DND-41 (cell line): ENCODE results near the gene SMIM14.
"Not testable (repeated sequence)": the region's sequence is repeated elsewhere in the genome, so short reads cannot be mapped to it uniquely, and the experiment has no call there.

Experiments
- EZH2 ChIP-seq: IDR thresholded peaks from 3 replicates; pipeline ENCODE4 v1.6.1; 2012; ENCODE audit warnings: borderline replicate concordance, low read depth, mild to moderate bottlenecking, moderate library complexity, low read length, inconsistent platforms; ENCODE audit not compliant: severe bottlenecking
- TF ChIP-seq, protein P1 (sequence below): IDR thresholded peaks from 2 replicates; pipeline ENCODE4 v1.5.1; 2012; ENCODE audit warnings: borderline replicate concordance, low read length, moderate library complexity, mild to moderate bottlenecking; ENCODE audit not compliant: poor library complexity, severe bottlenecking; ENCODE audit errors: extremely low read depth

DNA sequence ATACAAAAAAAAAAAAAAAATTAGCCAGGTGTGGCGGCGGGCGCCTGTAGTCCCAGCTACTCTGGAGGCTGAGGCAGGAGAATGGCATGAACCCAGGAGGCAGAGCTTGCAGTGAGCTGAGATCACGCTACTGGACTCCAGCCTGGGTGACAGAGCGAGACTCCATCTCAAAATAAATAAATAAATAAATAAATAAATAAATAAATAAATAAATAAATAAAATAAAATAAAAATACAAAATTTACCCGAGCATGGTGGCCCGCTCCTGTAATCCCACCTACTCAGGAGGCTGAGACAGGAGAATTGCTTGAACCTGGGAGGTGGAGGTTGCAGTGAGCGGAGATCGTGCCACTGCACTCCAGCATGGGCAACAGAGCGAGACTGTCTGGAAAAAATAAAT lies 37.0 kb upstream of the SMIM14 start:
- TF ChIP-seq, protein P1, sequence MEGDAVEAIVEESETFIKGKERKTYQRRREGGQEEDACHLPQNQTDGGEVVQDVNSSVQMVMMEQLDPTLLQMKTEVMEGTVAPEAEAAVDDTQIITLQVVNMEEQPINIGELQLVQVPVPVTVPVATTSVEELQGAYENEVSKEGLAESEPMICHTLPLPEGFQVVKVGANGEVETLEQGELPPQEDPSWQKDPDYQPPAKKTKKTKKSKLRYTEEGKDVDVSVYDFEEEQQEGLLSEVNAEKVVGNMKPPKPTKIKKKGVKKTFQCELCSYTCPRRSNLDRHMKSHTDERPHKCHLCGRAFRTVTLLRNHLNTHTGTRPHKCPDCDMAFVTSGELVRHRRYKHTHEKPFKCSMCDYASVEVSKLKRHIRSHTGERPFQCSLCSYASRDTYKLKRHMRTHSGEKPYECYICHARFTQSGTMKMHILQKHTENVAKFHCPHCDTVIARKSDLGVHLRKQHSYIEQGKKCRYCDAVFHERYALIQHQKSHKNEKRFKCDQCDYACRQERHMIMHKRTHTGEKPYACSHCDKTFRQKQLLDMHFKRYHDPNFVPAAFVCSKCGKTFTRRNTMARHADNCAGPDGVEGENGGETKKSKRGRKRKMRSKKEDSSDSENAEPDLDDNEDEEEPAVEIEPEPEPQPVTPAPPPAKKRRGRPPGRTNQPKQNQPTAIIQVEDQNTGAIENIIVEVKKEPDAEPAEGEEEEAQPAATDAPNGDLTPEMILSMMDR: not testable (repeated sequence)
- not testable (repeated sequence) for TF ChIP-seq EZH2
